Middle frontal gyrus (tissue), 1 donor: ENCODE measurements around the gene RAPGEF3.

ENCODE experiments used
- DNase-seq: peaks from one replicate; pipeline ENCODE4 v3.0.0-alpha.2; 2015; ENCODE audit warnings: low spot score; ENCODE audit errors: extremely low spot score

Gene RAPGEF3

GRCh38 chr12:47757840-47758583 lies 668 bp downstream of the RAPGEF3 start:
- DNase-seq = no peak

- no peak for DNase-seq
Measured at GRCh38 chr12:47757364-47757839, 1.3 kb downstream of the RAPGEF3 start.

DNA sequence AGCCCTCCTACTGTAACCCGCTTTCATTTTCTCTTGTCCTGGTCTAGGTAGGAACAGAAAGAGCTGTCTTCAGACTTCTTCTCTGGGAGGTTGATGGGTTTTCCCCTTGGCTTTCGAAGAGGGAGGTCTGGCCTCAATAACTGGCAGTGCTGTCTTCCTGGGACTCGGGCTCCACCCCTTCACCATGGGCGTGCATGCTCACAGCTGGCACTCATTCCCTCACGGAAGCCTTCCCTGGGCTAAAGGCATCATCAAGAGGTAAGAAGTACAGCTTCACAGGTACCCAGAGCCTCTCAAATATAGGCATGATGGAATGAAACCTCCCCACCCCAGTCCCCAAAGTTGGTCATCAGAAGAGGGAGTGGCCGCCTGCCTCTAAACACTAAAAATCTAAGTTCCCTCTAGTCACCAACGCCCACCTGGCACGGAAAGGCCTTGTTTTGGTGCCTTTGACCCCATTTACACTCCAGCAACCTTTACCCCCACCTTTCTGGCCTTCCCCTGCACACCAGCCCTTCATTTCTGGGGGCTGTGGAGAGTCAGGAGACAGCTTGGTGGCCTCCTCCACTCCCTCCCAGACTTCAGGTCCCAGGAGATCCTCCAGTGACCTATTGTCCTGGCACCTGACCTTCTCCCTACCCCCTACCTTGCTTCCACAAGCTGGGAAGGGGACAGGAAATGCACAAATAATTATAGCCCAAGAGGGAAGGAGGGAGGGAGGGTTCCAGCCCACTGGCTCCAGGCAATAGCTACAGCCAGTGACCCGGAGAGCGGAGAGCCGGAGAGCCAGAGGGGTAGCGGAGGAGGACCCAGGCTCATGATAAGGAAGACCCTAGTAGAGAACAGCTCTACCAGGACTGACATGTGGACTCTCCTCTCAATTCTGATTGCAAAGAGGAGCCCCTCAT lies 2.8 kb downstream of the RAPGEF3 start:
- no peak for DNase-seq

- no peak for DNase-seq
Measured at GRCh38 chr12:47754881-47755280, 3.8 kb downstream of the RAPGEF3 start.

DNA sequence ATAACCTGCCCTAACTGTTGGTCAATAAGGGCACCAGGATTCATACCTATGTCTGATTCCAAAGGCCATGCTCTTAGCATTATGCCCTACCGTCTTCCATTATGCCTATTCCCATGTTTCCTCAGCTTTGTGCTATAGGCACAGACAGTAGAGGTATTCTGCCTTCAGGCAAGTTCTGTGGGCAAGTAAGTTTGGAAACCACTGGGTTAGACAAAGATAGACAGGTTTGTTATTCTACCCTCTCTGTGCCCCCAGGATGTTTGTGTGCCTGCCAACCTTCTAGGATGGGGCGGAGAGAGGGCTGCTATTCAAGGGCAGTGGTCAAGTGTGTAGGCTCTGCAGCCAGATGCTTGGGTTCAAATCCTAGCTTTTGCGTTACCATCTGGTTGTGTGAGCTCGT lies 4.6 kb downstream of the RAPGEF3 start:
- DNase-seq = no peak

- DNase-seq = no peak
Measured at GRCh38 chr12:47753021-47754001, 5.4 kb downstream of the RAPGEF3 start.

DNA sequence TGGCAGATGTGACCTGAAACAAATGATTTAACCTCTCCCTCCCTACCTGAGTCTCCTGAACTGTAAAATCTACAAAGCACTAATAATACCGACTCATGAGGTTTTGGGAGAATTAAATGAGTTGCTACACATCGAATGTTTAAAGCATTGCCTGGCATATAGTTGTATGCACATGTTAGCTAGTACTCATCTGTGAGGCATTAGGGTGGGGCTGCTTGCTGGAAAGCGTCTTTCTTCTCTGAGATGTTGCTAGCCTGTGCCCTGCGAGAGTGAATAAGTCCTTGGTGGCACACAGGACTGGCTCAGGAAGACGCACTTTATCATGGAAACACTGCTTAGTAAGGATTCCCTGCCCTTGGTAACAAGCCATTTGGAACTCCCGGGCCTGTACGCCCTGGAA lies 6.1 kb downstream of the RAPGEF3 start:
- no peak for DNase-seq

DNA sequence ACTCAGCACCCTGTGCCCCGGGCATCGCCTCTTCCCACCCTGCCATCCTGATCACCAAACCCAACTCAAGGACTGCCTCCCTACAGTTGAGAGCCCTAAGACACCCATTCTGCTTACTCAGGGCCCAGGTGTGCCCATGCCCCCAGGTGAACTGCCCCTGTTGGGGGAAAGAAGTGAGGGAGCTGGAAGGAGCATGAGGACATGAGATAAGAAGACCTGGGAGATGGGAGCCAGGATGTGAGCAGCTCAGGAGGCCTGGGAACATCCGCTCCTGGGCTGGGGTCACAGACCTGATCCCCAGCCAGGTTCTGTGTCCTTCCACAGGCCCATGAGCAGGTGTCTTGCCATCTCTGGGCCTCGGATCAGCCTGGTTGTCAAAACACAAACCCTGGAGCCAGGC lies 6.6 kb downstream of the RAPGEF3 start:
- no peak for DNase-seq

- DNase-seq = no peak
Measured at GRCh38 chr12:47751561-47751960, 7.1 kb downstream of the RAPGEF3 start.

- no peak for DNase-seq
Measured at GRCh38 chr12:47750916-47751470, 7.7 kb downstream of the RAPGEF3 start.

DNA sequence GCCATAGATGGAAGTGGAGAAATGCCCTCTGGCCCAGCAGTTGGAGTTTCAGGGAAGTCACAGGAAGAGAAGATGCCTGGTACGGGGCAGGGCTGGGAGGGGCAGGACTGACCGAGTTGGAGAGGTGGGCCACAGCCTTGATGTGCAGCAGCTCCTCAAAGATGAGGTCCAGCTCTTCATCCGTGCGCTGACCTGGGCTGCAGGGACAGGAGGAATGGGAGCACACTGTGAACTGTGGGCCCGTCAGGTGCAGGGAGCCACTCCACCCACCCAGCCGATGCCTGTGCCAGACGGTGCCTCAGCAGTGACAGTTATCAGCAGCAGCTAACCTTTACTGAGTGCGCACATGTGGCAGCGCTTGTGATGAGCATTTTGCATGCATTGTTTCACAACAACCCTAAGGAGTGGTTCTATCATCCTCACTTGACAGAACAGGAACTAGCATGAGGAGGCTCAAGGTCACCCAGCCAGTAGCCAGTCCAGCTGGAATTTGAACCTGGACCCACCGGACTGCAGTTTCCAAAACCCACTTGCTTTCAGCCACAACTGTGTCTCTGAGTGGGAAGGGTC lies 8.4 kb downstream of the RAPGEF3 start:
- no peak for DNase-seq

DNA sequence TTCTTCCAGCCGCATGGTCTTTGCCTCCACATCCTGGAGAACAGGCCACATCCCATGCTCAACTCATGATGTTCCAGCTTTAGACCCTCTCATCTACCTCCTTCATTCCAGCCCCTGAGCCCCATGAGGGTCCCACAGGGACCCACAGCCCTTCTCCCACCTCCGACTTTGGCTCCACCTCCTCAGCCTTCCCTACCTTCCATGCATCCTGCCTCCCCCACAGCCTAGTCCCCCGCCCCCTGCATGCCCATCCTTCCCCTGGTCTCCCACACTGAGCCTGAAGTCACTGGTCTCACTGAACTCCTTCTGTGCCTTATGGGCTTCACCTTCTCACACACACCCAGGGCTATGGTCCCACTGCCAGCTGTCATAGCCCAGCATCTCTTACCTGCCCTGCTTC lies 9.8 kb downstream of the RAPGEF3 start:
- no peak for DNase-seq

GRCh38 chr12:47748507-47748828 lies 10.2 kb downstream of the RAPGEF3 start:
- no peak for DNase-seq

- no peak for DNase-seq
Measured at GRCh38 chr12:47747596-47748506, 10.8 kb downstream of the RAPGEF3 start.

DNA sequence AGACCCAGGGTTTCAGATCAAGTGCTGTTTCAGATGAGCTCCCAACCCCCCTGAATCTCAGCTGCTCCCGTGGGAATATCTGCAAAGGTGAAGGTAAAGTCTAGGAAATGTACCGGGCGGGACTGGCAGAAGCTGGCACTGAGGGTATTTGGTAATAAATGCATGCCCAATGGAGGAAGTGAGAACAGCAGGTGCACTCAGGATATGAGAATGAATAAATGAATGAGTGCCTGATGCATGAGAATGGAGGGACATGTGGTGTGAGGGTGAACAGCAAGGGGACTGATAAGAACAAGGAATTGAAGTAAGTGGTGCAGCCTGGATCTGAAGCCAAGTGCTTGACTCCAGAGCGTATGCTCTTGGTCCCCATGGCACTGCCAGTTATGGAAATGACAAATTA lies 11.6 kb downstream of the RAPGEF3 start:
- no peak for DNase-seq

DNA sequence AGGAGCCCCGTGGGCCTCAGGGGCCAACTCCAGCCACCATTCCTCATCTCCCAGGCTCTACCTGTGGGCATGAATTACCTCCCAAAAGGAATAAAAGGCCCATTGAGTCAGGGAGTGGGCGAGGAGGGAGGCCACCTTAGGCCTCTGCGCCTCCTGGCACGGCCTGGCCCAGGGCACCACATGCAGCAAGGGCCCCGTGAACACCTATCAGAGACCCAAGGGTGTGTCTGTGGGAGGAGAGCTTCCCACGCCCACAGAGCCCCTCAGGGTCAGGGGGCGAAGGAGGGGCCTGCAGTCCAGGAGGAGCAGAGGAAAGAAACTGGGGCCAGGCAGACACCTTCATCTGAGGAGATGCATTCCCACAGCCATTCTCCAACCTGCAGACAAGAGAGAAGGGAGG lies 12.2 kb downstream of the RAPGEF3 start:
- DNase-seq = no peak

- DNase-seq = no peak
Measured at GRCh38 chr12:47746073-47746472, 12.6 kb downstream of the RAPGEF3 start.

DNA sequence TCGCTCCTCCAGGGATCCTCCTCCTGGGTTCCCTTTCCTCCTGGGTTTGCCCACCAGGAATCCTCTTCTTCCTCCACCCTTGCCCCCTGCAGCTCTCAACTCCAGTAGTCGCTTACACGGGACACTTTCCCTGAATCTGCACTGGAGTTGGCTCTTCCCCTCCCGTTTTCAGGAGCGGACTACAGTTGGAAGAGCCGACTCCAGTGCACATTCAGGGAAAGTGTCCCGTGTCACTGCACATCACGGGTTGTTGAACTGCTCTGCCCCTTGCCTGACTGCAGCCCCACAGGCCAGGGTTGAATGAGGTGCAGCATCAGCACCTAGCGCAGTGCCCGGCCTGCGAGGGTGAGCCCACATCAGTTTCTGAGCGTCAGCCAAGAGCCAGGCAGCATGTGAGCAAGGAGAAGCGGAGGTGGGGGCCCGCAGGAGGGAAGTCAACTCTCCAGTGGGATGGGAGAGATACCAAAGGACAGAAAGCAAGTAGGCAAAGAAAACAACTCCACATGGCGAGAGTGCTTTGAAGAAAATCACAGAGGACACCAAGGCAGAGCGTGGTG lies 13.1 kb downstream of the RAPGEF3 start:
- no peak for DNase-seq

- DNase-seq = no peak
Measured at GRCh38 chr12:47744778-47745436, 13.8 kb downstream of the RAPGEF3 start.
